Loucy (cell line): Measurements from ENCODE around the gene PA2G4.

Experiments
- H2AFZ ChIP-seq: fragments of 200-600 bp; sonication (generic); 2 replicates; pipeline ENCODE4 v1.6.0; 2016; ENCODE audit warnings: antibody characterized with exemption, mild to moderate bottlenecking, low read length, moderate library complexity
- H3F3A ChIP-seq: fragments of 200-600 bp; 2 replicates; pipeline ENCODE4 v1.6.0; 2016; ENCODE audit warnings: antibody characterized with exemption, low read depth, mild to moderate bottlenecking
- H3K27me3 ChIP-seq: fragments of 200-600 bp; sonication (generic); 2 replicates; pipeline ENCODE4 v1.6.1; 2014; ENCODE audit warnings: low read length, mild to moderate bottlenecking; ENCODE audit not compliant: insufficient read depth, poor library complexity, severe bottlenecking
- H3K36me3 ChIP-seq: fragments of 200-600 bp; sonication (generic); 2 replicates; pipeline ENCODE4 v1.6.1; 2016; ENCODE audit warnings: low read length; ENCODE audit not compliant: insufficient read depth
- H3K4me1 ChIP-seq: fragments of 200-600 bp; sonication (generic); 2 replicates; pipeline ENCODE4 v1.5.1; 2014; ENCODE audit warnings: low read length, mild to moderate bottlenecking; ENCODE audit not compliant: insufficient read depth, poor library complexity, severe bottlenecking
- H3K4me2 ChIP-seq: fragments of 200-600 bp; sonication (generic); 2 replicates; pipeline ENCODE4 v1.6.0; 2014; ENCODE audit warnings: antibody characterized with exemption, low read length, low read depth, mild to moderate bottlenecking; ENCODE audit not compliant: poor library complexity, severe bottlenecking
- H3K4me3 ChIP-seq: fragments of 200-600 bp; sonication (generic); 2 replicates; pipeline ENCODE4 v1.5.1; 2014; ENCODE audit warnings: low read length, mild to moderate bottlenecking, mixed read lengths; ENCODE audit not compliant: poor library complexity, severe bottlenecking
- H3K79me2 ChIP-seq: fragments of 200-600 bp; sonication (generic); 2 replicates; pipeline ENCODE4 v1.6.1; 2014; ENCODE audit warnings: low read length; ENCODE audit not compliant: insufficient read depth
- H3K9ac ChIP-seq: fragments of 200-600 bp; sonication (generic); 2 replicates; pipeline ENCODE4 v1.6.0; 2014; ENCODE audit warnings: mild to moderate bottlenecking, low read depth, low read length, moderate library complexity; ENCODE audit not compliant: poor library complexity, severe bottlenecking
- H3K9me2 ChIP-seq: fragments of 200-600 bp; sonication (generic); replicated peaks from 2 replicates; pipeline ENCODE4 v1.6.1; 2016; ENCODE audit warnings: low read depth, low read length, mixed read lengths
- H3K9me3 ChIP-seq: fragments of 200-600 bp; sonication (generic); 2 replicates; pipeline ENCODE4 v1.6.1; 2014; ENCODE audit warnings: mild to moderate bottlenecking, antibody characterized with exemption, low read length, low read depth; ENCODE audit not compliant: insufficient read depth
- H4K20me1 ChIP-seq: fragments of 200-600 bp; sonication (generic); 2 replicates; pipeline ENCODE4 v1.6.0; 2014; ENCODE audit warnings: antibody characterized with exemption, low read length, mild to moderate bottlenecking; ENCODE audit not compliant: insufficient read depth, poor library complexity, severe bottlenecking
- CTCF ChIP-seq: fragments of 200-600 bp; sonication (generic); conservative IDR thresholded peaks from 2 replicates; pipeline ENCODE4 v1.5.1; 2014; ENCODE audit warnings: mild to moderate bottlenecking, antibody characterized with exemption, low read length
- EZH2phosphoT487 ChIP-seq: fragments of 200-600 bp; IDR thresholded peaks from 2 replicates; pipeline ENCODE4 v1.6.1; 2018; ENCODE audit warnings: antibody characterized with exemption, mild to moderate bottlenecking, moderate library complexity, borderline replicate concordance

Gene PA2G4

DNA sequence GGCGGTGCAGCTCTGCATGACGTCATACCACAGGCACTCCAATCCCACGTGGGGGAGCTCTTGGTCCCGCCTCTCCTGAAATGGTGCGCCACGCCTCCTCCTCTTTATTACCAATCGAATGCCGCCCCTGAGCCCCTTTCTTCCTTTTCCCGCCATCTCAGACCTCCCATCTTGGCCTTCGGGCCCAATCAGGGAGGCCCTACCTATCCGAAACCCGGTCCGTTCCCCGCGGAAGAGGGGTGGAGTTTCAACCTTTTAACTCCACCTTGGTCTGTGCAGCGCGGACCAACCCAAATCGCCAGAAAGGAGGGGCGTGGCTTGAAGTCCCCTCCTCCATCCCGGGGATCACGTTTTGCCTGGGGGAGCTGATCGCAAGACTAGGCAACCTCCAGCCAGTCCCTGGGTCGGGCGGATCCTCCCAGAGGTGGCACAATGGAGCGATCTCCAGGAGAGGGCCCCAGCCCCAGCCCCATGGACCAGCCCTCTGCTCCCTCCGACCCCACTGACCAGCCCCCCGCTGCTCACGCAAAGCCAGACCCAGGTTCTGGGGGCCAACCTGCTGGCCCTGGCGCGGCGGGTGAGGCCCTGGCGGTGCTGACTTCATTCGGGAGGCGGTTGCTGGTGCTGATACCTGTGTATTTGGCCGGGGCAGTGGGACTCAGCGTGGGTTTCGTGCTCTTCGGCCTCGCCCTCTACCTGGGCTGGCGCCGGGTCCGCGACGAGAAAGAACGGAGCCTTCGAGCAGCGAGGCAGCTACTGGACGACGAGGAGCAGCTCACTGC, 23.7 kb downstream of the PA2G4 start, which contains the start of gene ESYT1:
TSS of gene ESYT1 (plus strand) at position 380 of the 782 bp plus-strand sequence. CDS start at position 433, 53 bp downstream.
- Histone ChIP-seq H3K4me2 (peak within 1 kb of the TSS; percentile 95), H3K9me2 (no peaks in the 10 kb centered on the region), H3K4me3 (peak within 1 kb of the TSS; percentile 87), H3K27me3 (no peaks in the 10 kb centered on the region), H3K79me2 (peaks cover 51% of the 10 kb centered on the region), H3F3A (peaks cover 7% of the 10 kb centered on the region), H3K9me3 (no peaks in the 10 kb centered on the region), H2AFZ (peak within 1 kb of the TSS; percentile 52; the same call in 1 of the 2 replicates), H3K9ac (peak within 1 kb of the TSS; percentile 86), H3K36me3 (peaks cover 21% of the 10 kb centered on the region; the same call in 1 of the 2 replicates), H4K20me1 (peaks cover 5% of the 10 kb centered on the region), H3K4me1 (peaks cover 52% of the 10 kb centered on the region)
- TF ChIP-seq EZH2phosphoT487 (no peak), CTCF (no peak)

DNA sequence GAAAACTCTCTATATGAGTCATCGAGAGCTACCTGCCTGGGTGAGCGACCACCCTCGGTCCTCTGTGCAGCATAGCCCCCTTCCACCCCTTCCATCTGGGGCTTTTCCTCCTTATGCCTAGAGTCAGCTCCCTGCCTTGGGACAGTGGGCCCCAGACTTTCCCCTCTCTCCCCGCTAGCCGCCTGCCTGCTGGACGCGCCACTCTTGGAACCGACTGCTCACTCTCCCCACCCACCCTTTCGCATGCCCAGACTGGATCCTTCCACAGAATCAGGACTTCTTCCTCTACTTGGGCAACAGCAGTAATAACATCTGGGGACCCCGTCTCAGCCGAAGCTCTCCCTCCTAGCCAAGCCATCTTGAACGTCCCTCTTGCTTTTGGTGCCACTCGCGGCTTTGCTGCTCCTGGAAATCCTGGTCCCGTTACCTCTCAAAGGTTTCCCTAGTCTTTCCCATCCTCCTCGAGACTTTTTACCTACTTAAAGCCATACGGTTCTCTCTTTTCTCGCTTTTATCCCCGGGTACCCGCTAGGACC, 24.4 kb downstream of the PA2G4 start:
- no peaks in the 10 kb centered on the region for H3K27me3 ChIP-seq
- peaks cover 51% of the 10 kb centered on the region for H3K79me2 ChIP-seq
- H3K4me2 ChIP-seq, result peak overlapping the region; percentile 94
- peaks cover 52% of the 10 kb centered on the region for H3K4me1 ChIP-seq
- no peaks in the 10 kb centered on the region for H3K9me3 ChIP-seq
- H2AFZ ChIP-seq, result 0 out of 2 replicates have a peak overlapping the region, but pooled peaks have one; percentile 50
- H3K9me2 ChIP-seq, result no peaks in the 10 kb centered on the region
- peaks cover 7% of the 10 kb centered on the region for H3F3A ChIP-seq
- peaks cover 27% of the 10 kb centered on the region; the same call in 1 of the 2 replicates for H3K36me3 ChIP-seq
- peak overlapping the region; percentile 86 for H3K9ac ChIP-seq
- H3K4me3 ChIP-seq, result peak overlapping the region; percentile 87
- TF ChIP-seq EZH2phosphoT487 (no peak), CTCF (no peak)
- peaks cover 5% of the 10 kb centered on the region for H4K20me1 ChIP-seq

- H3K79me2 ChIP-seq, result peaks cover 46% of the 10 kb centered on the region
These were observed 25.0 kb downstream of the PA2G4 start for GRCh38 chr12:56129206-56129941.

More at GRCh38 chr12:56129206-56129941, 25.0 kb downstream of the PA2G4 start:
- Histone ChIP-seq H3K36me3 (peaks cover 33% of the 10 kb centered on the region; the same call in 1 of the 2 replicates), H3K4me2 (peak overlapping the region; percentile 94), H3K4me3 (peak overlapping the region; percentile 87), H3K9ac (peak overlapping the region; percentile 86), H3K27me3 (no peaks in the 10 kb centered on the region), H2AFZ (peak overlapping the region; percentile 50; the same call in 1 of the 2 replicates), H3K4me1 (peaks cover 52% of the 10 kb centered on the region), H3K9me2 (no peaks in the 10 kb centered on the region), H4K20me1 (peaks cover 5% of the 10 kb centered on the region), H3K9me3 (no peaks in the 10 kb centered on the region), H3F3A (peaks cover 7% of the 10 kb centered on the region)
- no peak for TF ChIP-seq EZH2phosphoT487
- TF ChIP-seq CTCF, result no peak
